Measurements from ENCODE around the gene KLF13. TPM values are rescaled to one million over a fixed set of nuclear protein-coding genes. Genes with fewer than 3 reads are reported as not detected.

KLF13 gene
- polyA plus RNA-seq, 1 experiment, result 11.5 TPM

DNA sequence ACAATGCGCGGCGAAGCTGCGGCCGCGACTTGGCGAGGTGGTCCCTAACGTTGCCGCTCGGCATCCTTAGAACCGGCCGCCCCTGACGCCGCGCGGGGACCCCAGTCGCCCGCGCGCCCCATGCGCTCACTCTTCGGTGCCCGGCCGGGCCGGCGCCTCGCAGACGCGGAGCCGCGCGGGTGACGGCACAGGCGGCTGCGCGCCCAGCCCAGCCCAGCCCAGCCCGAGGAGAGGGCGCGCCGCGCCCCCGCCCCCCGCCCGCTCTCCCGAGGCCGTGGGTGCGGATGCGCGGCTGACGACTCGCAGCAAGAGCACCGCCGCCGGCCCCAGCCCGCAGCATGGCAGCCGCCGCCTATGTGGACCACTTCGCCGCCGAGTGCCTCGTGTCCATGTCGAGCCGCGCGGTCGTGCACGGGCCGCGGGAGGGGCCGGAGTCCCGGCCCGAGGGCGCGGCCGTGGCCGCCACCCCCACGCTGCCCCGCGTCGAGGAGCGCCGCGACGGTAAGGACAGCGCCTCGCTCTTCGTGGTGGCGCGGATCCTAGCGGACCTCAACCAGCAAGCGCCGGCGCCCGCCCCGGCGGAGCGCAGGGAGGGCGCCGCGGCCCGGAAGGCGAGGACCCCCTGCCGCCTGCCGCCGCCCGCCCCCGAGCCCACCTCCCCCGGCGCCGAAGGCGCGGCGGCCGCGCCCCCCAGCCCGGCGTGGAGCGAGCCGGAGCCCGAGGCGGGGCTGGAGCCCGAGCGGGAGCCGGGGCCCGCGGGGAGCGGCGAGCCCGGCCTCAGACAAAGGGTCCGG, 437 bp downstream of the KLF13 start:
- CTCF ChIA-PET, result interaction anchor here (1.2 to 1.9 kb wide), 3 partner anchors 10 to 163 kb away, joined by 4 to 8 read pairs (median 7); no protein-coding TSS in a partner anchor
- peak overlapping the region; percentile 60 for H3K4me3 ChIP-seq (ENCODE audit: low read depth, low read length)
- no peaks in the 10 kb centered on the region for H3K27me3 ChIP-seq (ENCODE audit: control insufficient read depth, insufficient read depth, low read length)
- DNase-seq (ENCODE audit: low read depth), result no peak
- POLR2A ChIA-PET, result interaction anchor here (0.6 kb wide), 1 partner anchor 94 kb away, joined by 3 read pairs; no protein-coding TSS in a partner anchor
- TF ChIP-seq CTCF (IDR thresholded peaks at IDR 0.05; ENCODE audit: insufficient read depth, low read depth, low read length), result no peak
- H3K36me3 ChIP-seq (ENCODE audit: control insufficient read depth, insufficient read depth, low read length), result peaks cover 1% of the 10 kb centered on the region; the same call in 1 of the 2 replicates

GRCh38 chr15:31327669-31328427, 1.2 kb downstream of the KLF13 start:
- Histone ChIP-seq H3K36me3 (ENCODE audit: control insufficient read depth, insufficient read depth, low read length) (peaks cover 1% of the 10 kb centered on the region; the same call in 1 of the 2 replicates), H3K4me3 (ENCODE audit: low read depth, low read length) (peak overlapping the region; percentile 60), H3K27me3 (ENCODE audit: control insufficient read depth, insufficient read depth, low read length) (no peaks in the 10 kb centered on the region)
- CTCF ChIA-PET, result no interaction called here
- DNase-seq (ENCODE audit: low read depth), result no peak
- TF ChIP-seq CTCF (IDR thresholded peaks at IDR 0.05; ENCODE audit: insufficient read depth, low read depth, low read length), result no peak
- POLR2A ChIA-PET, result no interaction called here

GRCh38 chr15:31328428-31328968, 1.9 kb downstream of the KLF13 start:
- CTCF ChIA-PET, result interaction anchor here (0.7 to 1.0 kb wide), 3 partner anchors 12 to 160 kb away, joined by 3 to 5 read pairs (median 4); no protein-coding TSS in a partner anchor
- peaks cover 1% of the 10 kb centered on the region; the same call in 1 of the 2 replicates for H3K36me3 ChIP-seq (ENCODE audit: control insufficient read depth, insufficient read depth, low read length)
- no peak for DNase-seq (ENCODE audit: low read depth)
- POLR2A ChIA-PET, result interaction anchor here (0.6 kb wide), 1 partner anchor 29 kb away, joined by 3 read pairs; no protein-coding TSS in a partner anchor
- TF ChIP-seq CTCF (IDR thresholded peaks at IDR 0.05; ENCODE audit: insufficient read depth, low read depth, low read length), result no peak
- no peaks in the 10 kb centered on the region for H3K27me3 ChIP-seq (ENCODE audit: control insufficient read depth, insufficient read depth, low read length)
- H3K4me3 ChIP-seq (ENCODE audit: low read depth, low read length), result peak overlapping the region; percentile 60

DNA sequence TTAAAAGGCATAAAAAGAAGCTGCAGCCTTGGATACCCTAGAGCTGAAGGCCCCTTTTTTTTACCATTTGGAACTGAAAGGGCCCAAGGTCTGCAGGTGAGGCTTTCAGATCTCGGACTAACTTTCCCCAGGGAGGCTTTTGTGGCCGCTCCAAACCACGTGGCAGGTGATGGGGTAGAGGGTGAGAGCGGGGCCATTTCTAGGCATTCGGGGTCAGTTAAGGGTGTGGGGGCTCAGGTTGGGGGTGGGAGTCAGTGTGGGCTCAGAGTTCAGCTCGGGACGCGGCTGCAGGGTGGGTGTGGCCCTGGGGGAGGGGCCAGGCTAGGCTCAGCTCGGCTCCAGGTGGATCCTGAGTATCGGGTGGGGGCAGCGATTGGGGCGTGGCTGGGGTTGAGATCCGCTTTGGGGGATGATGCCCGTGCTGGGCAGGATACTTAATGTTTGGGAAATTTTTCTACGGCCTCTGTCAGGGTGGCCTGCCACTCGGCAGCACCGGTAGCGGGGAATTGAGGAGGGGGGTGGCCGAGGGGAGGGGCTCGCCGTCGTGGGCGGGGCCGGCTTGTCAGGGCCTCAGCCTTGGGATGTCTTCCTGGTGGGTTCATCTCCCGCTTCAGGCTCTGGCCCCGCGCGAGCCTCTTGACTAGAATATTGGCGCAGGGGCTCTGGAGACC, 2.5 kb downstream of the KLF13 start:
- ChIA-PET POLR2A (interaction anchor here (0.6 kb wide), 1 partner anchor 29 kb away, joined by 3 read pairs; no protein-coding TSS in a partner anchor), CTCF (interaction anchor here (0.7 to 1.0 kb wide), 3 partner anchors 12 to 160 kb away, joined by 3 to 5 read pairs (median 4); no protein-coding TSS in a partner anchor)
- Histone ChIP-seq H3K4me3 (ENCODE audit: low read depth, low read length) (peak overlapping the region; percentile 60), H3K27me3 (ENCODE audit: control insufficient read depth, insufficient read depth, low read length) (no peaks in the 10 kb centered on the region), H3K36me3 (ENCODE audit: control insufficient read depth, insufficient read depth, low read length) (peaks cover 1% of the 10 kb centered on the region; the same call in 1 of the 2 replicates)
- DNase-seq (ENCODE audit: low read depth), result no peak
- TF ChIP-seq CTCF (IDR thresholded peaks at IDR 0.05; ENCODE audit: insufficient read depth, low read depth, low read length), result no peak

All from BJ (cell line).